Loucy (cell line): ENCODE results near the gene SUPT7L.

ENCODE experiments used
- CTCF ChIP-seq: fragments of 200-600 bp; sonication (generic); conservative IDR thresholded peaks from 2 replicates; pipeline ENCODE4 v1.5.1; 2014; ENCODE audit warnings: mild to moderate bottlenecking, antibody characterized with exemption, low read length
- EZH2phosphoT487 ChIP-seq: fragments of 200-600 bp; IDR thresholded peaks from 2 replicates; pipeline ENCODE4 v1.6.1; 2018; ENCODE audit warnings: antibody characterized with exemption, mild to moderate bottlenecking, moderate library complexity, borderline replicate concordance

GRCh38 chr2:27652341-27652740 lies 11.1 kb downstream of the SUPT7L start:
- TF ChIP-seq CTCF: no peak
- no peak for TF ChIP-seq EZH2phosphoT487
